Measurements from ENCODE around the gene ASAP2. TPM values are rescaled to one million over a fixed set of nuclear protein-coding genes. Genes with fewer than 3 reads are reported as not detected.

The ASAP2 gene
- total RNA-seq, 1 donor, result 66.2 TPM

GRCh38 chr2:9356261-9356660 is 149.6 kb downstream of the ASAP2 start:
- no peak overlapping the region for H2AFZ ChIP-seq (ENCODE audit: low read length)
- H3K27ac ChIP-seq (ENCODE audit: low read depth, low read length), result no peak overlapping the region
- H4K20me1 ChIP-seq (ENCODE audit: insufficient read depth, low read length), result no peaks in the 10 kb centered on the region
- peaks cover 86% of the 10 kb centered on the region for H3K36me3 ChIP-seq (ENCODE audit: insufficient read depth, low read length)
- no peaks in the 10 kb centered on the region for H3K4me1 ChIP-seq (ENCODE audit: insufficient read depth, low read length)
- no peaks in the 10 kb centered on the region for H3K9me3 ChIP-seq (ENCODE audit: low read depth, low read length)
- H3K4me2 ChIP-seq (ENCODE audit: insufficient read depth, low read length), result no peak overlapping the region
- no peak for TF ChIP-seq CTCF (IDR thresholded peaks at IDR 0.05; ENCODE audit: extremely low read depth, low read depth, low read length)
- DNase-seq (ENCODE audit: insufficient read length, low spot score, missing footprints), result no peak
- H3K27me3 ChIP-seq (ENCODE audit: insufficient read depth, low read length), result no peaks in the 10 kb centered on the region
- H3K79me2 ChIP-seq (ENCODE audit: insufficient read depth, low read length), result peaks cover 2% of the 10 kb centered on the region
- no peak overlapping the region for H3K4me3 ChIP-seq (ENCODE audit: insufficient read depth, low read length)

- H3K79me2 ChIP-seq (ENCODE audit: insufficient read depth, low read length), result peaks cover 2% of the 10 kb centered on the region
- H3K4me1 ChIP-seq (ENCODE audit: insufficient read depth, low read length), result no peaks in the 10 kb centered on the region
- no peaks in the 10 kb centered on the region for H4K20me1 ChIP-seq (ENCODE audit: insufficient read depth, low read length)
- H2AFZ ChIP-seq (ENCODE audit: low read length), result no peak overlapping the region
- H3K4me2 ChIP-seq (ENCODE audit: insufficient read depth, low read length), result no peak overlapping the region
- DNase-seq (ENCODE audit: insufficient read length, low spot score, missing footprints), result no peak
- TF ChIP-seq CTCF (IDR thresholded peaks at IDR 0.05; ENCODE audit: extremely low read depth, low read depth, low read length), result no peak
- H3K9me3 ChIP-seq (ENCODE audit: low read depth, low read length), result no peaks in the 10 kb centered on the region
- H3K36me3 ChIP-seq (ENCODE audit: insufficient read depth, low read length), result peaks cover 88% of the 10 kb centered on the region
- no peak overlapping the region for H3K27ac ChIP-seq (ENCODE audit: low read depth, low read length)
- no peak overlapping the region for H3K4me3 ChIP-seq (ENCODE audit: insufficient read depth, low read length)
- H3K27me3 ChIP-seq (ENCODE audit: insufficient read depth, low read length), result no peaks in the 10 kb centered on the region
Measured at GRCh38 chr2:9358846-9359245, 152.2 kb downstream of the ASAP2 start.

GRCh38 chr2:9359463-9359862 is 152.9 kb downstream of the ASAP2 start:
- H3K79me2 ChIP-seq (ENCODE audit: insufficient read depth, low read length), result peaks cover 2% of the 10 kb centered on the region
- no peak for DNase-seq (ENCODE audit: insufficient read length, low spot score, missing footprints)
- H3K4me2 ChIP-seq (ENCODE audit: insufficient read depth, low read length), result no peak overlapping the region
- H3K27ac ChIP-seq (ENCODE audit: low read depth, low read length), result no peak overlapping the region
- H2AFZ ChIP-seq (ENCODE audit: low read length), result no peak overlapping the region
- no peaks in the 10 kb centered on the region for H3K9me3 ChIP-seq (ENCODE audit: low read depth, low read length)
- H4K20me1 ChIP-seq (ENCODE audit: insufficient read depth, low read length), result no peaks in the 10 kb centered on the region
- H3K4me3 ChIP-seq (ENCODE audit: insufficient read depth, low read length), result no peak overlapping the region
- no peaks in the 10 kb centered on the region for H3K27me3 ChIP-seq (ENCODE audit: insufficient read depth, low read length)
- no peak for TF ChIP-seq CTCF (IDR thresholded peaks at IDR 0.05; ENCODE audit: extremely low read depth, low read depth, low read length)
- H3K36me3 ChIP-seq (ENCODE audit: insufficient read depth, low read length), result peaks cover 92% of the 10 kb centered on the region
- H3K4me1 ChIP-seq (ENCODE audit: insufficient read depth, low read length), result no peaks in the 10 kb centered on the region

GRCh38 chr2:9360110-9360509 is 153.5 kb downstream of the ASAP2 start:
- peaks cover 2% of the 10 kb centered on the region for H3K79me2 ChIP-seq (ENCODE audit: insufficient read depth, low read length)
- H2AFZ ChIP-seq (ENCODE audit: low read length), result no peak overlapping the region
- H3K9me3 ChIP-seq (ENCODE audit: low read depth, low read length), result no peaks in the 10 kb centered on the region
- no peak overlapping the region for H3K27ac ChIP-seq (ENCODE audit: low read depth, low read length)
- H3K27me3 ChIP-seq (ENCODE audit: insufficient read depth, low read length), result no peaks in the 10 kb centered on the region
- no peaks in the 10 kb centered on the region for H4K20me1 ChIP-seq (ENCODE audit: insufficient read depth, low read length)
- H3K4me3 ChIP-seq (ENCODE audit: insufficient read depth, low read length), result no peak overlapping the region
- peaks cover 94% of the 10 kb centered on the region for H3K36me3 ChIP-seq (ENCODE audit: insufficient read depth, low read length)
- no peak overlapping the region for H3K4me2 ChIP-seq (ENCODE audit: insufficient read depth, low read length)
- DNase-seq (ENCODE audit: insufficient read length, low spot score, missing footprints), result no peak
- TF ChIP-seq CTCF (IDR thresholded peaks at IDR 0.05; ENCODE audit: extremely low read depth, low read depth, low read length), result no peak
- no peaks in the 10 kb centered on the region for H3K4me1 ChIP-seq (ENCODE audit: insufficient read depth, low read length)

Measured in osteoblast (primary cell).